ENCODE data around the gene ABRAXAS1.

ABRAXAS1 gene

GRCh38 chr4:83449009-83449408 is 35.9 kb downstream of the ABRAXAS1 start:
- no peak for DNase-seq

GRCh38 chr4:83440899-83441298 is 44.0 kb downstream of the ABRAXAS1 start:
- no peak for DNase-seq

GRCh38 chr4:83440148-83440814 is 44.6 kb downstream of the ABRAXAS1 start:
- no peak for DNase-seq

- DNase-seq, result no peak
These were observed 46.2 kb downstream of the ABRAXAS1 start for GRCh38 chr4:83438719-83439118.

- no peak for DNase-seq
These were observed 48.2 kb downstream of the ABRAXAS1 start for GRCh38 chr4:83436680-83437079.

GRCh38 chr4:83431200-83431599 is 53.7 kb downstream of the ABRAXAS1 start:
- no peak for DNase-seq

- DNase-seq, result no peak
These were observed 66.7 kb downstream of the ABRAXAS1 start for GRCh38 chr4:83418211-83418610.

- DNase-seq, result no peak
These were observed 67.3 kb downstream of the ABRAXAS1 start for GRCh38 chr4:83417566-83417965.

GRCh38 chr4:83413676-83414075 is 71.2 kb downstream of the ABRAXAS1 start:
- DNase-seq, result no peak

Data from NCI-H1092 treated with DMSO at 0.1 percent for 48 hours (cell line).